Aorta (tissue), 5 donors: ENCODE results near the gene CEP104. TPM values are rescaled to one million over a fixed set of nuclear protein-coding genes. Genes with fewer than 3 reads are reported as not detected.

ENCODE experiments used
- ATAC-seq: fragments of 200-7000 bp; cut with Tn5 transposase; one replicate; pipeline ENCODE4 v1.9.1; 2022; ENCODE audit warnings: moderate library complexity; ENCODE audit not compliant: low FRiP score
- DNase-seq, 2 donors: peaks; one replicate each; pipeline ENCODE4 v3.0.0-alpha.2; 2020
- H3K27ac ChIP-seq, 2 donors: one replicate each; pipeline ENCODE4 v1.5.1; 2013; ENCODE audit warnings: low read length in 2 of 2, mild to moderate bottlenecking in 2 of 2, moderate library complexity in 2 of 2, control low read depth in 1 of 2, inconsistent platforms in 1 of 2, low read depth in 1 of 2
- H3K27me3 ChIP-seq, 2 donors: one replicate each; pipeline ENCODE4 v1.6.1; 2013; ENCODE audit warnings: control low read depth in 1 of 2, low read length in 1 of 2, mild to moderate bottlenecking in 1 of 2, moderate library complexity in 1 of 2; ENCODE audit not compliant: insufficient read depth in 2 of 2, control insufficient read depth in 1 of 2
- H3K36me3 ChIP-seq, 2 donors: one replicate each; pipeline ENCODE4 v1.6.1; 2013; ENCODE audit warnings: control low read depth in 1 of 2, low read length in 1 of 2, mild to moderate bottlenecking in 1 of 2; ENCODE audit not compliant: insufficient read depth in 2 of 2, control insufficient read depth in 1 of 2
- H3K4me1 ChIP-seq, 2 donors: one replicate each; pipeline ENCODE4 v1.6.1; 2013; ENCODE audit warnings: low read length in 2 of 2, control low read depth in 1 of 2, mild to moderate bottlenecking in 1 of 2, moderate library complexity in 1 of 2; ENCODE audit not compliant: insufficient read depth in 2 of 2, control insufficient read depth in 1 of 2
- H3K4me3 ChIP-seq, 2 donors: one replicate each; pipeline ENCODE4 v1.5.1; 2013; ENCODE audit warnings: low read length in 2 of 2, control low read depth in 1 of 2, mild to moderate bottlenecking in 1 of 2
- H3K9me3 ChIP-seq: one replicate; pipeline ENCODE4 v1.6.1; 2013; ENCODE audit warnings: mild to moderate bottlenecking, low read length; ENCODE audit not compliant: control insufficient read depth
- WGBS, 2 donors: extraction: QIAGEN DNeasy Blood & Tissue Kit; methylation state at CpG; one replicate each; pipeline ENCODE4 v1.1.7; 2013; 5-methylcytosine and 5-hydroxymethylcytosine counted together
- intact Hi-C, 2 donors: fragments of 100-400 bp; cut with DNase I; formaldehyde crosslinking; loops; one replicate each; pipeline versions ENCODE4 v1.14.2 to v1.15.0; 2022
- long read RNA-seq, 2 donors: library from polyadenylated mRNA; unstranded; transcript quantifications; one replicate each; pipeline ENCODE4 v2.0.0, GENCODE V29; 2020 to 2021
- polyA plus RNA-seq, 2 donors: library from polyadenylated mRNA; stranded (reverse); fragments of 200-250 nt; gene quantifications; one replicate each; pipeline ENCODE4 v1.2.3, GENCODE V29; 2013
- total RNA-seq, 2 donors: library from RNA; stranded (reverse); fragmentation: NEBNext Ultra II Directional; extraction: Animal tissue kit (Norgen Biotek cat#: 25700); gene quantifications; one replicate each; pipeline ENCODE4 v1.2.1, GENCODE V29; 2021
- donor health status: healthy with polysubstance abuse.
- donor health status: Bipolar disorder and iron deficiency.
- donor health status: DM: no; HTN: no; CAD: no.
- donor health status: DM: no; HTN: no; CAD: no.
- donor health status: DM: yes; HTN: yes; CAD: no.

The CEP104 gene
- 10 to 100 TPM; 47.8 to 53.6 TPM for total RNA-seq
- polyA plus RNA-seq: 1 to 10 TPM; 8.1 to 8.5 TPM
- long read RNA-seq, donor 1, partial matches to known transcripts: 23 of 36 reads
- long read RNA-seq, donor 1, other reads (novel, unspliced or antisense): 13 of 36 reads
- long read RNA-seq, donor 2, partial matches to known transcripts: 9 of 16 reads
- long read RNA-seq, donor 2, other reads (novel, unspliced or antisense): 6 of 16 reads

DNA sequence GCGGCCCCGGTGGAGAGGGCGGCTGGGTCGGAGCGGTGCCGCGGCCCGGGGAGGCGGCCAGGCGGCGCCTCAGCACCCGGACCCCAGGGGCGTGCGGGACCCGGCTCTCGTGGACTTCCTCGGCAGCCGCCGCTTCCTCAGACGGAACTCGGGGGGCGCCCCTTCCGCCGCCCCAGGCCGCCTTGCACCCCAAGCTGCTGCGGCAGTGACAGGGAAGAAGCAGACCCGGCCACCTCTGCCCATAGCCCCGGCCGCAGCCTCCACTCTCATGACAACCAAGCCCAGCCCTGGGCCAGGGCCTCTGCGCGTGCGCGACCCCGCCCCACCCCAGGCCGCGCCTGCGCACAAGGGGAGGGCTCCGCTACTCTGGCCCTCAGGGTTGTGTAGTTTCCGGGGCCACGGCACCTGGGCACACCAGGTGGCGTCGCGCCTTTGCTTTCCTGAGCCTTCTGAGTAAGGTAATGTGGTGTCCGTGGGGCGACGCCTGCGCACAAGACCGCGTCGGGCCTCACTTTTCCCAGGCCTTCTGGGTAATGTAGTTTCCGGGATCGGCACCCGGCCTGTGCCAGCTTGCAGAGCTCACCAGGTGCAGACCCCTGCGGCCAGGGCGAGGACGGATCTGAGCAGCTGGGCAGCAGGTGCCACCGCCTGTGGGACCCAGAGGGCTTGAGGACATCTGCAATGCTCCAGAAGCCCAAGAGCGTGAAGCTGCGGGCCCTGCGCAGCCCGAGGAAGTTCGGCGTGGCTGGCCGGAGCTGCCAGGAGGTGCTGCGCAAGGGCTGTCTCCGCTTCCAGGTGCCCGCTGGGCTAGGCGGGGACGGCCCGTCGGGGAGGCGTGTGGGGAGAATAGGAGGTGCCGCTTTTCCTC lies at the start of gene CEP104, which contains the start of gene DFFB:
Gene CEP104 (minus strand): TSS at position 289 of the 868 bp plus-strand sequence. CDS start 4,804 bp downstream, outside the sequence.
Gene DFFB (plus strand): TSS at position 554 of the 868 bp plus-strand sequence. CDS start 128 bp downstream, at position 682.
- DNase-seq (peak; percentile 89 to 95), ATAC-seq (peak; percentile 95)
- Histone ChIP-seq H3K36me3 (no peaks in the 10 kb centered on the region), H3K4me3 (peak within 1 kb of the TSS; percentile 31 to 80), H3K9me3 (no peaks in the 10 kb centered on the region), H3K27ac (peak within 1 kb of the TSS in 1 of 2 donors; percentile 20), H3K4me1 (no peaks in the 10 kb centered on the region), H3K27me3 (no peaks in the 10 kb centered on the region)
- WGBS, 2 donors: 0 to 1% methylated on average over 68 to 73 of the region's 73 CpGs
- intact Hi-C loops: no loop called here

GRCh38 chr1:3906672-3907020 lies 49.6 kb upstream of the CEP104 start:
- Histone ChIP-seq H3K27ac (no peak overlapping the region), H3K9me3 (no peaks in the 10 kb centered on the region), H3K4me3 (no peak overlapping the region), H3K27me3 (no peaks in the 10 kb centered on the region), H3K36me3 (no peaks in the 10 kb centered on the region), H3K4me1 (no peaks in the 10 kb centered on the region)
- DNase-seq (peak; percentile 30 to 59), ATAC-seq (no peak)
- intact Hi-C loops: no loop called here
- WGBS, 2 donors: 75 to 78% methylated on average over 11 of the region's 11 CpGs

DNA sequence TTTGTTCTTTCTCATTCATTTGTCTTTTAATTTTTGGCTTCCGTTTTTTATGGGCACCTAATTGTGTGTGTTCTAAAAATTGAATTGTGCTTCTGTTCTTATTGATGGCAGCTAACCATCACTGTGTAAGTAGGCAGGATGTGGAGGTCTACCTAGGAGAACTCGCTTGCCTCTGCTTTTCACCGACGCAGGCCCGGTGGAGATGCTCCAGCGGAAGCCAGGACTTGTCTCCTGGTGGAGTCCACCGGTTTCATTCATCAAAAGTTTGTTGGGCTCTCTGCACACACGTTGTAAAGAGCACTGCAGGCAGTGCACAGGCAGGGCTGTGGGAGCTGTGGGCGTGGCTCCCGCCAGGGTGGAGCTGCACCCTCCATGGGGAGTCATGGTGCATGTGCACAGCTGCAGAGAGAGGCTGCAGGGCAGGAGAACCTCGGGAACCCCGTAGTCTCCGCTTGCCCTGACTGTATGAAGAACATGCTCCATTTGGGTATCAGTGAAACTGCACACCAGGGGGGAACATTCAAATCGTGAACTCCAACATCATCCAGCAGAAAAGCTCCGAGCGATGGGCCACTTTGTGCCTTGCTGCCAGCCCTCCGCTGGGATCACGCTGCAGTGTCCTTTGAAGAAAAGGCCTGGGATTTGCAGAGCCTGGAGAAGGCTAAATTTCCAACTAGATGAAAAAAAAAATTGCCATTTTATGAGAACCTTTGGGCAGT lies 49.1 kb upstream of the CEP104 start:
- peak; percentile 32 to 71 for DNase-seq
- WGBS, 2 donors: 85 to 88% methylated on average over 18 of the region's 18 CpGs
- Histone ChIP-seq H3K27ac (no peak overlapping the region), H3K4me3 (no peak overlapping the region), H3K36me3 (no peaks in the 10 kb centered on the region), H3K4me1 (no peaks in the 10 kb centered on the region), H3K27me3 (no peaks in the 10 kb centered on the region), H3K9me3 (no peaks in the 10 kb centered on the region)
- intact Hi-C loops: no loop called here
- no peak for ATAC-seq

DNA sequence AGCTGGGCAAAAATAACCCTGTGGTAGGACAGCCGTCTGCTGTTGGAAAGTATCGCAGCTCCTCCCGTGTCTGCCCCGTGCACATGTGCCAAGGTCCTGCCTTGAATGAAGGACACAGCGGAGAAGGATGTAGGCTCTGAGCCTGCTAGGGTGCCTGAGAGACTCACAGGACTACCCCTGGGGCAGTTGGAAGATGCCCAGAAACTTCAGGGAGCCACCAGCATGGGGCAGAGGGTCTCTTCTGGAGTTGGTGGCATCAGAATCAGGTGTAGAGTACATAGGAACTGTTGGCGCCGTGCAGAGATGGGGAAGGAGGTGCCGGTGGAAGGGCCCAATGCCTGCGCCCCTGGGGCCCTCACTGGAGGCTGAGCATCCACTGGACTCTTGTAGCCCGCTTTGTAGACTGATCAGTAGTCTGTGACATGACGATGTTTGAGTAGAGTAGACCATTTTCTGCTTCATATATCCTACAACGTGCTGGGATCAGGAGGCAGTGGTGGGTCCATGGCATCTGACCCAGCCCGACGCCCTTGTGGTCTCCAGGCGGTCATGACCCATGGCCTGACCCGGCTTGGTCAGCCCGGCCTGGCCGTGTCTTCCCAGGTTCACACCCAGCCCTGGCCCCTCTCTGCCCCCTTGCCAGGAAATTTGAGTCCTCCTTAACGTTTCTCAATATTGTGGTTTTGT lies 48.4 kb upstream of the CEP104 start:
- WGBS, 2 donors: 85 to 91% methylated on average over 19 of the region's 19 CpGs
- no peaks in the 10 kb centered on the region for H3K4me1 ChIP-seq
- no peaks in the 10 kb centered on the region for H3K27me3 ChIP-seq
- intact Hi-C loops: no loop called here
- no peaks in the 10 kb centered on the region for H3K9me3 ChIP-seq
- H3K4me3 ChIP-seq: no peak overlapping the region
- ATAC-seq: no peak
- no peak overlapping the region for H3K27ac ChIP-seq
- no peaks in the 10 kb centered on the region for H3K36me3 ChIP-seq
- peak; percentile 41 to 57 for DNase-seq

DNA sequence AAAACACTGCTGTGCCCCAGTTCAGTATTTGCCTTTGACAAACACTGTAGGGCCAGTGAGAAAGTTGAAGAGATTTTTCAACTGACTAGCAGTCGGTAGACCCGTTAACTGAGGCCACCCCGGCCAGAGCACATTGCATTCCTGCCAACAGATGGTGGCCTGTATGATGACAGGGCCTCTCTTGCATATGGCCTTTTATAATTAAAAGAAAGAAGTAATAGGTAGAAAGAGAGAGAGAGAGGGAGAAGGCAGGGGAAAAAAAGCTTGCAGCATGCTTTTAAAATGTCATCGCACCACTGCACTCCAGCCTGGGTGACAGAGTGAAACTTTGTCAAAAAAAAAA lies 47.8 kb upstream of the CEP104 start:
- Histone ChIP-seq H3K4me1 (no peaks in the 10 kb centered on the region), H3K27me3 (no peaks in the 10 kb centered on the region), H3K36me3 (no peaks in the 10 kb centered on the region), H3K9me3 (no peaks in the 10 kb centered on the region), H3K4me3 (no peak overlapping the region), H3K27ac (no peak overlapping the region)
- peak in 1 of 2 donors; percentile 7 for DNase-seq
- 60 to 72% methylated on average over 4 of the region's 4 CpGs for WGBS, 2 donors
- ATAC-seq: no peak
- intact Hi-C loops: no loop called here

GRCh38 chr1:3904006-3904842 lies 47.2 kb upstream of the CEP104 start:
- DNase-seq: peak; percentile 44 to 69
- H3K4me1 ChIP-seq: no peaks in the 10 kb centered on the region
- no peaks in the 10 kb centered on the region for H3K36me3 ChIP-seq
- no peaks in the 10 kb centered on the region for H3K9me3 ChIP-seq
- H3K4me3 ChIP-seq: no peak overlapping the region
- 81 to 82% methylated on average over 24 of the region's 24 CpGs for WGBS, 2 donors
- H3K27ac ChIP-seq: no peak overlapping the region
- intact Hi-C loops: no loop called here
- H3K27me3 ChIP-seq: no peaks in the 10 kb centered on the region
- no peak for ATAC-seq

DNA sequence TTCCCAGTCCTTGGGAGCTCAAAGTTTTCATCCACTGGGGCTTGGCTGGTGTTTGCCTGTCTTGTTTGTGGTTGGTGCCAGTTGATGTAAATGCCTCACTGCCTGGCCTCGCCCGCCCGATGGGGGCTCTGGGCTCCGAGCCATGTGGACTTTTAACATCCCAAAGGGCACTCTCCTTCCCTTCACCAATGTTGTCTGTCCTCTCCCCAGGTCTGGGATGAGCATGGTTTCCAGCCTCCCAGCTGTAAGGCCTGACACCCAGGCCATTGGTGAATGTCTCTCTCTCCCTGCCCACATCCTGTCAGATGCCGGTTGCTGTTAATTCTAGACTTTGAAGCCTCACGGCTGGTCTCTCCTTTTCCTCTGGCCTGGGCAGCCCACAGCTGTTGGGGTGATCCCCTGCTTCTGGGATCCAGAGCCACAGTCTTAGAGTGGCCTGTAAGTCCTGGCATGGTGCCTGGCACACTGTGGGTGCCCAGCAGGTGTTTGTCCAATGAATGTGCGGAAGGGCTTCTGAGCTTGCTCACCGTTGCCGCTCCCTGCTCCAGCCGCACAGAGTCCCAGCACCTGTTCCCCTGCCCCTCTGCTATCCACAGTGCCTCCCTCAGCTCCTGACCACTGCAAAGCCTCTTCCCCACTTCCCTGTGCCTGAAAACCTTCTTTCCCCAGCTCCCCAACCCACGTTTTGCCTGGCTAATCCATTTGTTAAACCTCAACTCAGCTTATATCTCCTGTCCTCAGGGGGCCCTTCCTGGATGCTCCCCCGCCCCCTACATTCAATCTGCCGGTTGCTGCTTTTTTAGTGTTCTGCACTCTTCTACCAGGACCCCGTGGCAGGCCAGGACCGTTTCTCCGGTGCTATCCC lies 46.4 kb upstream of the CEP104 start:
- intact Hi-C loops: no loop called here
- no peaks in the 10 kb centered on the region for H3K4me1 ChIP-seq
- no peaks in the 10 kb centered on the region for H3K9me3 ChIP-seq
- DNase-seq (peak; percentile 43 to 69), ATAC-seq (no peak)
- 81 to 85% methylated on average over 16 of the region's 16 CpGs for WGBS, 2 donors
- H3K27me3 ChIP-seq: no peaks in the 10 kb centered on the region
- H3K36me3 ChIP-seq: no peaks in the 10 kb centered on the region
- H3K4me3 ChIP-seq: no peak overlapping the region
- H3K27ac ChIP-seq: no peak overlapping the region
